Fibroblast of lung (primary cell): ENCODE measurements around the gene CYP19A1. TPM values are rescaled to one million over a fixed set of nuclear protein-coding genes. Genes with fewer than 3 reads are reported as not detected.

Experiments
- DNase-seq, 2 donors: peaks; one replicate each; pipeline versions ENCODE4 v3.0.0 to v3.0.0-alpha.2; 2010; ENCODE audit warnings: low read depth in 2 of 2
- H2AFZ ChIP-seq: 2 replicates; pipeline ENCODE4 v1.5.1; 2012; ENCODE audit warnings: low read length, control low read depth, inconsistent platforms
- H3K27ac ChIP-seq: 2 replicates; pipeline ENCODE4 v1.5.1; 2011; ENCODE audit warnings: low read length, control low read depth; ENCODE audit not compliant: insufficient read depth
- H3K27me3 ChIP-seq: 2 replicates; pipeline ENCODE4 v1.5.1; 2011; ENCODE audit warnings: mild to moderate bottlenecking, low read length; ENCODE audit not compliant: control insufficient read depth, insufficient read depth
- H3K36me3 ChIP-seq: 2 replicates; pipeline ENCODE4 v1.5.1; 2011; ENCODE audit warnings: low read length; ENCODE audit not compliant: control insufficient read depth, insufficient read depth
- H3K4me1 ChIP-seq: 2 replicates; pipeline ENCODE4 v1.5.1; 2011; ENCODE audit warnings: low read length; ENCODE audit not compliant: control insufficient read depth, insufficient read depth; ENCODE audit errors: extremely low read depth
- H3K4me2 ChIP-seq: 2 replicates; pipeline ENCODE4 v1.5.1; 2011; ENCODE audit warnings: low read length, control low read depth; ENCODE audit not compliant: insufficient read depth; ENCODE audit errors: extremely low read depth
- H3K4me3 ChIP-seq, 4 experiments: fragments of 200-600 bp in 1 of 4; sonication (generic) in 1 of 4; replicated peaks in 1 of 4; 2 replicates each; pipeline ENCODE4 v1.5.1; 2011 to 2016; ENCODE audit warnings: low read length in 4 of 4, low read depth in 3 of 4, mild to moderate bottlenecking in 3 of 4, control low read depth in 2 of 4, inconsistent platforms in 1 of 4, mixed read lengths in 1 of 4; ENCODE audit not compliant: insufficient read depth in 1 of 4; ENCODE audit errors: control extremely low read depth in 1 of 4
- H3K79me2 ChIP-seq: 2 replicates; pipeline ENCODE4 v1.5.1; 2012; ENCODE audit warnings: mild to moderate bottlenecking, low read length, inconsistent platforms; ENCODE audit not compliant: control insufficient read depth, insufficient read depth
- H3K9ac ChIP-seq: 2 replicates; pipeline ENCODE4 v1.5.1; 2011; ENCODE audit warnings: mild to moderate bottlenecking, low read length, control low read depth; ENCODE audit not compliant: insufficient read depth
- H3K9me3 ChIP-seq: 2 replicates; pipeline ENCODE4 v1.5.1; 2012; ENCODE audit warnings: low read depth, low read length; ENCODE audit not compliant: control insufficient read depth, insufficient read depth
- H4K20me1 ChIP-seq: 2 replicates; pipeline ENCODE4 v1.5.1; 2011; ENCODE audit warnings: low read length; ENCODE audit not compliant: control insufficient read depth, insufficient read depth; ENCODE audit errors: extremely low read depth
- EZH2 ChIP-seq: IDR thresholded peaks from 2 replicates; pipeline ENCODE4 v1.5.1; 2012; ENCODE audit warnings: low read length, control low read depth, mild to moderate bottlenecking; ENCODE audit errors: missing control alignments
- polyA plus RNA-seq, 2 donors: library from polyadenylated mRNA; depleted of rRNA in 1 of 2; stranded (reverse) in 1 of 2; unstranded in 1 of 2; fragments of >200 nt; gene quantifications; 2 replicates each; pipeline ENCODE4 v1.2.1, GENCODE V29; 2011 to 2012; ENCODE audit warnings: missing spikeins in 1 of 2
- total RNA-seq: library from RNA; depleted of rRNA; stranded (reverse); fragments of >200 nt; gene quantifications from 2 replicates; pipeline ENCODE4 v1.2.1, GENCODE V29; 2014
- TF ChIP-seq, protein P1 (sequence below), 2 donors: IDR thresholded peaks in 1 of 2; conservative IDR thresholded peaks in 1 of 2; 1 replicate in 1 of 2; 2 replicates in 1 of 2; pipeline ENCODE4 v1.5.1; 2011 to 2012; ENCODE audit warnings: low read length in 2 of 2, control low read depth in 1 of 2, inconsistent platforms in 1 of 2, low read depth in 1 of 2, mild to moderate bottlenecking in 1 of 2

CYP19A1 gene
- total and polyA plus RNA-seq, 2 donors (not counting 1 experiment from before 2014, with no cell fraction given): 0.16 to 2.3 TPM

DNA sequence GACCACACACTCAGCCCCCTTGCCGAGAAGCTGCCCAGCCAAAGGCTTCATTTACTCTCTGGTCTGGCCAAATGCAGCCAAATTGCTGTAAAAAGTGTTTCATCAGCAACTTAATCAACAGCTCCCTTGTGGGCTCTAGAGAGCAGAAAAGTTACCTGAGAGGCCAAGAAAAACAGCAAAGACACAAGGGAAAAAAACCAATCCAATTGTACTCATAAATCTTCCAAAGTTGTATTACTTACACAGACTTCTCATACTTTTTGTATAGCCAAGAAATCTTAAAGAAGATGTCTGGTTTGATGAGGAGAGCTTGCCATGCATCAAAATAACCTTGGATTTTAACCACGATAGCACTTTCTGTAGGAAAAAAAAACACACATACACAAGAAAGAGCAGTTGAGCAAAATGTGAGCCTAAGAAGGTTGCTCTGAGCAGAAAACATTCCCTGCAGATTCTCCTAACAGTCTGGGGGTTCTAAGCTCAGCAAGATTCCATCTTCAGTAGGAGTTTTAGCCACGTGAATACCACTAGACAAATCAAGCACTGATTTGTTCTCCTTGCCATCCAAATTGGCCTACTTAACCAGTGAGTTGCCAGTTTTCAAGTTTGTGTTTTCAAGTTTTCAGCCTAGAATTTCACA lies 120.0 kb downstream of the CYP19A1 start:
- no peak overlapping the region for H3K4me2 ChIP-seq
- TF ChIP-seq EZH2: no peak
- TF ChIP-seq, protein P1, sequence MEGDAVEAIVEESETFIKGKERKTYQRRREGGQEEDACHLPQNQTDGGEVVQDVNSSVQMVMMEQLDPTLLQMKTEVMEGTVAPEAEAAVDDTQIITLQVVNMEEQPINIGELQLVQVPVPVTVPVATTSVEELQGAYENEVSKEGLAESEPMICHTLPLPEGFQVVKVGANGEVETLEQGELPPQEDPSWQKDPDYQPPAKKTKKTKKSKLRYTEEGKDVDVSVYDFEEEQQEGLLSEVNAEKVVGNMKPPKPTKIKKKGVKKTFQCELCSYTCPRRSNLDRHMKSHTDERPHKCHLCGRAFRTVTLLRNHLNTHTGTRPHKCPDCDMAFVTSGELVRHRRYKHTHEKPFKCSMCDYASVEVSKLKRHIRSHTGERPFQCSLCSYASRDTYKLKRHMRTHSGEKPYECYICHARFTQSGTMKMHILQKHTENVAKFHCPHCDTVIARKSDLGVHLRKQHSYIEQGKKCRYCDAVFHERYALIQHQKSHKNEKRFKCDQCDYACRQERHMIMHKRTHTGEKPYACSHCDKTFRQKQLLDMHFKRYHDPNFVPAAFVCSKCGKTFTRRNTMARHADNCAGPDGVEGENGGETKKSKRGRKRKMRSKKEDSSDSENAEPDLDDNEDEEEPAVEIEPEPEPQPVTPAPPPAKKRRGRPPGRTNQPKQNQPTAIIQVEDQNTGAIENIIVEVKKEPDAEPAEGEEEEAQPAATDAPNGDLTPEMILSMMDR (conservative IDR thresholded peaks at IDR 0.05 in 1 of 2, IDR thresholded peaks at IDR 0.05 in 1 of 2; ENCODE audit: low read depth in 1 of 2, low read length in 2 of 2): no peak
- DNase-seq: peak in 1 of 2 donors; percentile 56
- no peaks in the 10 kb centered on the region for H4K20me1 ChIP-seq
- no peaks in the 10 kb centered on the region for H3K79me2 ChIP-seq
- no peaks in the 10 kb centered on the region for H3K36me3 ChIP-seq
- H3K4me3 ChIP-seq: no peak overlapping the region
- H3K27ac ChIP-seq: no peak overlapping the region
- no peaks in the 10 kb centered on the region for H3K27me3 ChIP-seq
- H3K9ac ChIP-seq: no peak overlapping the region
- H3K9me3 ChIP-seq: no peaks in the 10 kb centered on the region
- H3K4me1 ChIP-seq: peaks cover 1% of the 10 kb centered on the region
- no peak overlapping the region for H2AFZ ChIP-seq

DNA sequence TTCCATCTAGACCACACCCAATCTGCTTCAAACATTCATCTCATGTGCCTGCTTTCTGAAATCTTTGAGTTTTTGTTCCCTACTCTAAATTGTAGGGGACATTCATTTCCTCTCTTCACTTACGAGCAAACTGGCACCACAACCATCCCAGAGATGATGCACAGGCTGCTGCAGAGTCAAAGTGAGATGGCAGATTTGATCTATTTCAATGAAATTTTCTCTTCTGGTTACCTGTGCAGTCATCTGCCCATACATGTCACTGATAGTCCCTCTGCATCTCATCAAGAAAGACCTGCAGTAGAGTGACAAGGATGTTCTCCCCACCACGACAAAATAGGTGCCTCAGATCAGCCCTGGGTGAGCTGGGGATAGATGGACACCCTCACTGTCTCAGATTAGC lies 125.5 kb downstream of the CYP19A1 start:
- Histone ChIP-seq H3K36me3 (no peaks in the 10 kb centered on the region), H4K20me1 (no peaks in the 10 kb centered on the region), H2AFZ (no peak overlapping the region), H3K79me2 (no peaks in the 10 kb centered on the region), H3K27me3 (no peaks in the 10 kb centered on the region), H3K4me3 (no peak overlapping the region), H3K27ac (no peak overlapping the region), H3K4me2 (no peak overlapping the region), H3K9me3 (no peaks in the 10 kb centered on the region), H3K4me1 (no peaks in the 10 kb centered on the region), H3K9ac (no peak overlapping the region)
- TF ChIP-seq, protein P1 (conservative IDR thresholded peaks at IDR 0.05 in 1 of 2, IDR thresholded peaks at IDR 0.05 in 1 of 2; ENCODE audit: low read depth in 1 of 2, low read length in 2 of 2): no peak
- no peak for TF ChIP-seq EZH2
- DNase-seq: no peak

DNA sequence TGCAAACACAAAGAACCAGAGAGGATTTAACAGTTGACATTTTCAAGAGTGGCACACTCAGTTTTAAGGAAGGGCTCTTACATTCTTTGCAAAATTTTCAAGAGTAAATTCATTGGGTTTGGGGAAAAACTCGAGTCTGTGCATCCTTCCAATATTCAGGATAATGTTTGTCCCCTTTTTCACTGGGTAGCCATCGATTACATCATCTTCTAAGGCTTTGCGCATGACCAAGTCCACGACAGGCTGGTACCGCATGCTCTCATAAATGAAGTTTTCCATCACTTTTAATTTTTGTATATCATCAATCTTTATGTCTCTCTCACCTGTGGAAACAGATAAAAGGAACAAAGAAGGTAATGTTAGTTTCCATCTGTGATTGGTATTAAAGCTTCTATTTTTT lies 126.2 kb downstream of the CYP19A1 start:
- no peak overlapping the region for H3K4me2 ChIP-seq
- no peaks in the 10 kb centered on the region for H3K9me3 ChIP-seq
- TF ChIP-seq, protein P1 (conservative IDR thresholded peaks at IDR 0.05 in 1 of 2, IDR thresholded peaks at IDR 0.05 in 1 of 2; ENCODE audit: low read depth in 1 of 2, low read length in 2 of 2): no peak
- TF ChIP-seq EZH2: no peak
- H3K27me3 ChIP-seq: no peaks in the 10 kb centered on the region
- no peaks in the 10 kb centered on the region for H3K36me3 ChIP-seq
- H3K27ac ChIP-seq: no peak overlapping the region
- H3K4me1 ChIP-seq: no peaks in the 10 kb centered on the region
- H3K79me2 ChIP-seq: no peaks in the 10 kb centered on the region
- H2AFZ ChIP-seq: no peak overlapping the region
- H3K4me3 ChIP-seq: no peak overlapping the region
- no peaks in the 10 kb centered on the region for H4K20me1 ChIP-seq
- DNase-seq: no peak
- no peak overlapping the region for H3K9ac ChIP-seq
